HepG2 (cell line): ENCODE results near the gene OR6V1.

ENCODE experiments used
- ATF2 ChIP-seq: sonication (generic); formaldehyde crosslinking; IDR thresholded peaks from 2 replicates; pipeline ENCODE4 v1.4.0; 2020; ENCODE audit warnings: missing genetic modification reagents
- EZH2 ChIP-seq: conservative IDR thresholded peaks from 2 replicates; pipeline ENCODE4 v1.6.1; 2012; ENCODE audit warnings: mild to moderate bottlenecking, low read depth, low read length, moderate library complexity
- POLR2AphosphoS5 ChIP-seq: IDR thresholded peaks from 2 replicates; pipeline ENCODE4 v1.6.1; 2012; ENCODE audit warnings: low read depth, low read length
- SALL1 ChIP-seq: sonication (generic); formaldehyde crosslinking; IDR thresholded peaks from 2 replicates; pipeline ENCODE4 v1.8.0; 2022; ENCODE audit warnings: mild to moderate bottlenecking, missing genetic modification reagents
- YY1 ChIP-seq: IDR thresholded peaks from 2 replicates; pipeline ENCODE4 v1.6.1; 2011; ENCODE audit warnings: low read length, low read depth, moderate library complexity, mild to moderate bottlenecking; ENCODE audit not compliant: insufficient read depth, insufficient replicate concordance
- ZFP36 ChIP-seq: fragments of 150-350 bp; IDR thresholded peaks from 2 replicates; pipeline ENCODE4 v1.6.1; 2018; ENCODE audit warnings: borderline replicate concordance, low read length, low read depth; ENCODE audit not compliant: partially characterized antibody
- ZMYM2 ChIP-seq: sonication (generic); formaldehyde crosslinking; IDR thresholded peaks from 2 replicates; pipeline ENCODE4 v1.8.0; 2022; ENCODE audit warnings: mild to moderate bottlenecking, missing genetic modification reagents

GRCh38 chr7:143054621-143055020 is 2.5 kb downstream of the OR6V1 start:
- TF ChIP-seq ATF2 (CRISPR knock-in tag), result no peak
- no peak for TF ChIP-seq ZFP36
- TF ChIP-seq ZMYM2 (CRISPR knock-in tag), result no peak
- TF ChIP-seq YY1, result no peak
- no peak for TF ChIP-seq EZH2
- no peak for TF ChIP-seq SALL1 (CRISPR knock-in tag)
- no peak for TF ChIP-seq POLR2AphosphoS5
